Ascending aorta (tissue), 2 donors: ENCODE measurements around the gene BRD9. TPM values are rescaled to one million over a fixed set of nuclear protein-coding genes. Genes with fewer than 3 reads are reported as not detected.
"Not testable (repeated sequence)": the region's sequence is repeated elsewhere in the genome, so short reads cannot be mapped to it uniquely, and the experiment has no call there.

Experiments
- DNase-seq, 2 donors: peaks; one replicate each; pipeline ENCODE4 v3.0.0-alpha.2; 2019; ENCODE audit warnings: low spot score in 2 of 2
- H3K27ac ChIP-seq, 2 donors: fragments of 200-600 bp; sonication (generic); one replicate each; pipeline ENCODE4 v1.5.1; 2016 to 2017; ENCODE audit warnings: mild to moderate bottlenecking in 1 of 2
- H3K27me3 ChIP-seq: fragments of 200-600 bp; sonication (generic); one replicate; pipeline ENCODE4 v1.5.1; 2017
- H3K36me3 ChIP-seq, 2 donors: fragments of 200-600 bp; sonication (generic); one replicate each; pipeline ENCODE4 v1.5.1; 2016
- H3K4me1 ChIP-seq, 2 donors: fragments of 200-600 bp; sonication (generic); one replicate each; pipeline ENCODE4 v1.5.1; 2016 to 2017; ENCODE audit warnings: mild to moderate bottlenecking in 1 of 2
- H3K4me3 ChIP-seq, 2 donors: fragments of 200-600 bp; sonication (generic); one replicate each; pipeline ENCODE4 v1.5.1; 2016 to 2017; ENCODE audit warnings: mild to moderate bottlenecking in 1 of 2
- H3K9me3 ChIP-seq, 2 donors: fragments of 200-600 bp; sonication (generic); one replicate each; pipeline ENCODE4 v1.5.1; 2016
- CTCF ChIP-seq, 3 experiments: fragments of 200-600 bp in 2 of 3; fragments of 450-650 bp in 1 of 3; sonication (generic) in 2 of 3; IDR thresholded peaks; one replicate each; pipeline ENCODE4 v1.5.1; 2016 to 2019; ENCODE audit warnings: antibody characterized with exemption in 3 of 3, mild to moderate bottlenecking in 1 of 3, moderate library complexity in 1 of 3
- intact Hi-C: fragments of 100-400 bp; cut with DNase I; formaldehyde crosslinking; loops from one replicate; pipeline ENCODE4 v1.15.1; 2023
- total RNA-seq: library from RNA; depleted of rRNA; stranded (reverse); fragments of >200 nt; gene quantifications from one replicate; pipeline ENCODE4 v1.1.0, GENCODE V29; 2016

Gene BRD9
- total RNA-seq, 1 donor from 2014 or later: 13.6 TPM

- Histone ChIP-seq H3K4me3 (no peak overlapping the region), H3K9me3 (no peaks in the 10 kb centered on the region), H3K27ac (no peak overlapping the region), H3K27me3 (no peaks in the 10 kb centered on the region), H3K36me3 (peaks cover 63 to 81% of the 10 kb centered on the region in 2 donors), H3K4me1 (no peaks in the 10 kb centered on the region)
- intact Hi-C loops: no loop called here
- TF ChIP-seq CTCF (IDR thresholded peaks at IDR 0.05): no peak
- DNase-seq: no peak
Observed at GRCh38 chr5:883475-884181, 9.0 kb downstream of the BRD9 start.

- Histone ChIP-seq H3K27ac (no peak overlapping the region), H3K9me3 (no peaks in the 10 kb centered on the region), H3K4me1 (no peaks in the 10 kb centered on the region), H3K4me3 (no peak overlapping the region), H3K27me3 (no peaks in the 10 kb centered on the region), H3K36me3 (peaks cover 59 to 79% of the 10 kb centered on the region in 2 donors)
- TF ChIP-seq CTCF (IDR thresholded peaks at IDR 0.05): no peak
- DNase-seq: no peak
- intact Hi-C loops: no loop called here
Observed at GRCh38 chr5:882253-883183, 10.1 kb downstream of the BRD9 start.

GRCh38 chr5:881551-881935, 11.1 kb downstream of the BRD9 start:
- no peaks in the 10 kb centered on the region for H3K4me1 ChIP-seq
- no peak for DNase-seq
- no peaks in the 10 kb centered on the region for H3K27me3 ChIP-seq
- no peaks in the 10 kb centered on the region for H3K9me3 ChIP-seq
- TF ChIP-seq CTCF (IDR thresholded peaks at IDR 0.05): no peak
- peaks cover 60 to 79% of the 10 kb centered on the region in 2 donors for H3K36me3 ChIP-seq
- no peak overlapping the region for H3K27ac ChIP-seq
- H3K4me3 ChIP-seq: no peak overlapping the region
- intact Hi-C loops: no loop called here

- H3K27ac ChIP-seq: no peak overlapping the region
- H3K36me3 ChIP-seq: peaks cover 60 to 79% of the 10 kb centered on the region in 2 donors
- no peaks in the 10 kb centered on the region for H3K4me1 ChIP-seq
- TF ChIP-seq CTCF (IDR thresholded peaks at IDR 0.05): no peak
- H3K4me3 ChIP-seq: no peak overlapping the region
- intact Hi-C loops: no loop called here
- H3K9me3 ChIP-seq: no peaks in the 10 kb centered on the region
- no peak for DNase-seq
- no peaks in the 10 kb centered on the region for H3K27me3 ChIP-seq
Observed at GRCh38 chr5:880816-881550, 11.6 kb downstream of the BRD9 start.

- H3K36me3 ChIP-seq: peaks cover 55 to 78% of the 10 kb centered on the region in 2 donors
- H3K4me1 ChIP-seq, intact Hi-C loops, H3K27me3 ChIP-seq, H3K27ac ChIP-seq, H3K4me3 ChIP-seq, H3K9me3 ChIP-seq, DNase-seq: not testable (repeated sequence)
Observed at GRCh38 chr5:878677-879076, 13.9 kb downstream of the BRD9 start.
